ENCODE measurements around the gene RRAGD. TPM values are rescaled to one million over a fixed set of nuclear protein-coding genes. Genes with fewer than 3 reads are reported as not detected.

RRAGD gene
- total and polyA plus RNA-seq, 2 experiments from 2014 or later = 7.0 to 20.1 TPM

- TF ChIP-seq ZNF462 (CRISPR knock-in tag; IDR thresholded peaks at IDR 0.05) (no peak), ETS1 (IDR thresholded peaks at IDR 0.05) (no peak), ZNF114 (CRISPR knock-in tag; IDR thresholded peaks at IDR 0.05) (no peak), CTCF (conservative IDR thresholded peaks at IDR 0.05; ENCODE audit: low read depth in 2 of 2) (no peak), ZNF331 (CRISPR knock-in tag; IDR thresholded peaks at IDR 0.05; ENCODE audit: low read depth) (no peak), CREB1 (CRISPR knock-in tag; IDR thresholded peaks at IDR 0.05; ENCODE audit: low read depth) (no peak), EZH2 (IDR thresholded peaks at IDR 0.05; ENCODE audit: low read depth, unreplicated experiment) (no peak), POLR2AphosphoS5 (IDR thresholded peaks at IDR 0.05; ENCODE audit: low read depth) (no peak), EZH2phosphoT487 (IDR thresholded peaks at IDR 0.05; ENCODE audit: unreplicated experiment) (no peak)
These were observed 47.4 kb upstream of the RRAGD start (continued) for GRCh38 chr6:89459501-89459900.
